Epithelial cell of proximal tubule (primary cell): Measurements from ENCODE around the gene ACAA2. TPM values are rescaled to one million over a fixed set of nuclear protein-coding genes. Genes with fewer than 3 reads are reported as not detected.
"Not testable (repeated sequence)": the region's sequence is repeated elsewhere in the genome, so short reads cannot be mapped to it uniquely, and the experiment has no call there.

Experiments
- DNase-seq: peaks from one replicate; pipeline ENCODE4 v3.0.0-alpha.2; 2011; ENCODE audit warnings: low read depth
- H3K4me3 ChIP-seq: 2 replicates; pipeline ENCODE4 v1.5.1; 2011; ENCODE audit warnings: low read depth, mild to moderate bottlenecking, low read length
- total RNA-seq: library from RNA; depleted of rRNA; stranded (reverse); fragments of >200 nt; gene quantifications from 2 replicates; pipeline ENCODE4 v1.2.3, GENCODE V29; 2015
- TF ChIP-seq, protein P1 (sequence below): conservative IDR thresholded peaks from 2 replicates; pipeline ENCODE4 v1.5.1; 2012; ENCODE audit warnings: low read depth, mild to moderate bottlenecking, low read length

The ACAA2 gene
- total RNA-seq, 1 donor from 2014 or later, result 92.3 TPM

DNA sequence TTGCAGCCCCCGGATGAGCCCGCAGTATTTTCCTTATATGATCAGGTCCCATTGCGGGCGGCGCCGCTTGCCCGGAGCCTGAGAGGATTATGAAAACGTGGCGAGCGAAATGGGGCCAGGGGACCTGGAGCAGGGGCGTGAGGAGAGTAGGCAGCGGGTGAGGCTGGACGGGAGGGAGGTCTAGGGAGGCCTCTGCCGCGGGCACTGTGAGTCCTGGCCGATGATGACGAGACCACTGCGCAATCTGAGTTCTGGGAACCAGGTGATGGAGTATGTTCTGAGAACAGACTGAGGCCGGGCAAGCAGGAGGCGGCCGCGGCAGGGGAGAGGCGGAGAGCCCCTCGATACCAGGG is 790 bp upstream of the ACAA2 start:
- TF ChIP-seq, protein P1, sequence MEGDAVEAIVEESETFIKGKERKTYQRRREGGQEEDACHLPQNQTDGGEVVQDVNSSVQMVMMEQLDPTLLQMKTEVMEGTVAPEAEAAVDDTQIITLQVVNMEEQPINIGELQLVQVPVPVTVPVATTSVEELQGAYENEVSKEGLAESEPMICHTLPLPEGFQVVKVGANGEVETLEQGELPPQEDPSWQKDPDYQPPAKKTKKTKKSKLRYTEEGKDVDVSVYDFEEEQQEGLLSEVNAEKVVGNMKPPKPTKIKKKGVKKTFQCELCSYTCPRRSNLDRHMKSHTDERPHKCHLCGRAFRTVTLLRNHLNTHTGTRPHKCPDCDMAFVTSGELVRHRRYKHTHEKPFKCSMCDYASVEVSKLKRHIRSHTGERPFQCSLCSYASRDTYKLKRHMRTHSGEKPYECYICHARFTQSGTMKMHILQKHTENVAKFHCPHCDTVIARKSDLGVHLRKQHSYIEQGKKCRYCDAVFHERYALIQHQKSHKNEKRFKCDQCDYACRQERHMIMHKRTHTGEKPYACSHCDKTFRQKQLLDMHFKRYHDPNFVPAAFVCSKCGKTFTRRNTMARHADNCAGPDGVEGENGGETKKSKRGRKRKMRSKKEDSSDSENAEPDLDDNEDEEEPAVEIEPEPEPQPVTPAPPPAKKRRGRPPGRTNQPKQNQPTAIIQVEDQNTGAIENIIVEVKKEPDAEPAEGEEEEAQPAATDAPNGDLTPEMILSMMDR, result no peak
- H3K4me3 ChIP-seq, result peak overlapping the region; percentile 65
- no peak for DNase-seq

DNA sequence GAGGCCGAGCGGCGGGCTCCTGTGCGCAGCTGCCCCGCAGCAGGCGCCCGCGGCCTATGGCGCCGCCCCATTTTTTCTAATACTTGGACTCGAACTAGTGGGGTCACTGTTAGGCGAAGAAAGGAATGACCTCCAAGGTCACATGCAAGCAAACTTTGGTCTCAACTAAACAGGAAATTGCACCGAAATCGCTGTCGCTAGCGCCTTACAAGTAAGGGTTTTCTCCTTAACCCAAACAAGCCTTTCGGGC is 339 bp downstream of the ACAA2 start:
- peak overlapping the region; percentile 65 for H3K4me3 ChIP-seq
- DNase-seq, result no peak
- TF ChIP-seq, protein P1, result no peak

DNA sequence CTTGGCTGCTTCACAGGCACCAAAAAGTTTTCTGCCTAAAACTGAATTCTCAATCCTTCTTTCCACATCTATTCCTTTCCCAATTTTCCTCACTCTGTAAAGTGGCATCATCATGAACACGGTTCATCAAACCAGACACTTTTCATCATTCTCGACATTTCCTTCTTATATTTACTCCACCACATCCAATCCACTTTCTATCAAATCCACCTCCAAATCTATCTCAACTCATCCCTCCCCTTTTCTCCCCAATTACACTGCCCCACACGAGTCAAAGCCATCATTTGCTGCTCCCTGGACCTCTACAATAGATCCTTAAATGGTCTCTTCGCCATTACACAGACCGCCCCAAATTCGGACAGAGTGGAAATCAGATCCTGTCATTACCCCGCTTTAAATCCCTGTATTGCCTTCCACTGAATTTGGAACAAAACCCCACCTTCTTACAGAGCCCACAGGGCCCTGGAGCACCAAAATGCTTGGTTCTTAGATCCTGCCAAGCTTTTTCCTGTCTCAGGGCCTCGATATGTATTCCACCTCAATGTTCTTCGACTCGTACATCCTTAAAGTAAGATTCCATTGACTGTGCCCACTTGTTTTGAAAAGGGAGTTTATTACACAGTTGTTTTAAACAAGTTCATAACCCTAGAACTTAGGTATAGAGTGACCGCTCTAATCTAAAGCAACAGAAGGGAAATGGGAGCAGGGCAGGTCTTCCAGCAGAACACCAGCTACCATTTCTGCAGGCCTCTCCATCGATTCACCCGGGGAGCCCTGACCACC is 856 bp downstream of the ACAA2 start:
- no peak for DNase-seq
- H3K4me3 ChIP-seq, result peak overlapping the region; percentile 65
- TF ChIP-seq, protein P1, result no peak

DNA sequence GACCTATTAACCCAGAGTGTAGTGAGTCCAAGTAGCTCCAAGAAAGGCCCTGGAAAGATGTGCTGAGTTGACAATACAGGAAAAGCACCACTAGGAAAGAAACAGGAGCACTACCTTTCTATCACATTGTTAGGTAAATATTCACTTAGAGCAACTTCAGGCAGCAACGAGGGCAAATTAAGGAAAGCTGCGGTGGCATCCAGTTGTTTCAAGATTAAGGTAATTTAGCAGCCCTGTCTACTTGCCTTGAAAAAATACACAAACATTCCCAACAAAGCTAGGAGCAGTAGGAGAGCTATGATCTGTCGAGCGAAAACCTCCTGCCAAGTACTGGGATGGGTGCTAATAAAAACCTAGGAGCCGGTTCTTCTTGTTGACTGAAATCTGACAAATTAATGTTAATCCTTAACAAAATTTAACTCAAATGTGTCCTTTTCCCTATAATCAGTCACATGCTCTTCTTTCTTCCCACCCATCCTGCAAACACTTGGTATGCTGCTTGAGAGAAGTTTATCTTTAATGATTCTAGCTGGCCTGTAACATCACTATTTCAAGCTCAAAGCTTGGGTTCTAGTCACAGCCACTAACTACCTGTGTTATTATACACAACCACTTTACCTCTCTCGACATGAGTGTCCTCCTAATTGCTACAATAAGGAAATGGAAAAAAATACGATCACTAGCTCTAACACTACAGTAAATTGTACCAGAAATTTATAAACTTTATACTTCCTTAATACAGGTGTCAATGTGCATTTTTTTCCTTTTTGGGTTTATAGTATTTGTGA is 2.0 kb downstream of the ACAA2 start:
- no peak for DNase-seq

DNA sequence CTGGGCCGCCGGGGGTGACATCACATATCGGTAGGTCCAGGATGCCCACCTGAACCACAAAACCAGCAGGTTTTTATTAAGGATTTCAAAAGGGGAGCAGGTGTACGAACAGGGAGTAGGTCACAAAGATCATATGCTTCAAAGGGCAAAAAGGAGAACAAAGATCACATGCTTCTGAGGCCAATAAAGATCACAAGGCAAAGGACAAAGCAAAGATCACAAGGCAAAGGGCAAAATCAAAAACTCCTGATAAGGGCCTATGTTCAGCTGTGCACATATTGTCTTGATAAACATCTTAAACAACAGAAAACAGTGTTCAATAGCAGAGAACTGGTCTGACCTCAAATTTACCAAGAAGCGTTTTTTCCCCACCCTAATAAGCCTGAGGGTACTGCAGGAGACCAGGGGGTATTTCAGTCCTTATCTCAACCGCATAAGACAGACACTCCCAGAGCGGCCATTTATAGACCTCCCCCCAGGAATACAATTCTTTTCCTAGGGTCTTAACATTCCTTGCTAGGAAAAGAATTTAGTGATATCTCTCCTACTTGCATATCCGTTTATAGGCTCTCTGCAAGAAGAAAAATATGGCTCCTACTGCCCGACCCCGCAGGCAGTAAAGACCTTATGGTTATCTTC is 4.7 kb downstream of the ACAA2 start:
- DNase-seq, H3K4me3 ChIP-seq: not testable (repeated sequence)

More for the DNA sequence above, 2.0 kb downstream of the ACAA2 start:
- peak overlapping the region; percentile 29 for H3K4me3 ChIP-seq
- TF ChIP-seq, protein P1, result no peak

DNA sequence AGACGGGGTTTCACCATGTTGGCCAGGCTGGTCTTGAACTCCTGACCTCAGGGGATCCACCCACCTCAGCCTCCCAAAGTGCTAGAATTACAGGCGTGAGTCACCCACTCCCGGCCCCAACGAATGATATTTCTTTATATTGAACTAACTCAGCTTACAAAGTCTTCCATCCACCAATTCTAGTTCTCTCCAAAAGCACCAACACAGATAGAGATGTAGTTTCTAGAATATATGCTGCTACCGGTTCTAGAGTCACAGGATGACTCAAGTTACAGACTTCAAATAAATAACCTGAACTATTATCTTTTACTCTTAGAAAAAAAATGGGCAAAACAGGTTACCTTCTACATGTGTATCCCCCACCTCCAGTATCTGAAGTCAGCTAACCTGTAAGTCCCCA is 9.2 kb downstream of the ACAA2 start:
- no peak for DNase-seq
- H3K4me3 ChIP-seq, result no peak overlapping the region
- TF ChIP-seq, protein P1, result no peak

DNA sequence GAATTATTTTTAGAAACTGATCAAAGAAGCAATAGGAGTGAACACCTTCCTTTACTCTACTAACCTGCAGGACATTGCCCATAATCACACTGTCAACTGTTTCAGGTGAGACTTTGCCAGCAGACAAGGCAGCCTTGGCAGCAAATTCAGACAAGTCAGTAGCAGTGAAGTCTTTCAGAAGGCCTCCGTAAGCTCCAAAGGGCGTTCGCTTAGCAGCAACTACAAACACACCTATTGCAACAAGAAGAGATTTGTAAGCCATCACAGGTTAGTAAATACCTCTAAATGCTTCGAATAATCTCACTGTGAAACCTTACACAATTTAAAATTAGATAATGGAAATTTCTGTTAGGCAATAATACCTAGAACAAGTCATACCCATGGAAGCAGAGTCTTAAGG is 10.7 kb downstream of the ACAA2 start:
- no peak overlapping the region for H3K4me3 ChIP-seq
- DNase-seq, result no peak
- TF ChIP-seq, protein P1, result no peak

DNA sequence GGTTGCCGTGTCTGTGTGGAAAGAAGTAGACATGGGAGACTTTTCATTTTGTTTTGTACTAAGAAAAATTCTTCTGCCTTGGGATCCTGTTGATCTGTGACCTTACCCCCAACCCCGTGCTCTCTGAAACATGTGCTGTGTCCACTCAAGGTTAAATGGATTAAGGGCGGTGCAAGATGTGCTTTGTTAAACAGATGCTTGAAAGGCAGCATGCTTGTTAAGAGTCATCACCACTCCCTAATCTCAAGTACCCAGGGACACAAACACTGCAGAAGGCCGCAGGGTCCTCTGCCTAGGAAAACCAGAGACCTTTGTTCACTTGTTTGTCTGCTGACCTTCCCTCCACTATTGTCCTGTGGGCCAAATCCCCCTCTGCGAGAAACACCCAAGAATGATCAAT is 12.8 kb downstream of the ACAA2 start:
- not testable (repeated sequence) for H3K4me3 ChIP-seq, DNase-seq

DNA sequence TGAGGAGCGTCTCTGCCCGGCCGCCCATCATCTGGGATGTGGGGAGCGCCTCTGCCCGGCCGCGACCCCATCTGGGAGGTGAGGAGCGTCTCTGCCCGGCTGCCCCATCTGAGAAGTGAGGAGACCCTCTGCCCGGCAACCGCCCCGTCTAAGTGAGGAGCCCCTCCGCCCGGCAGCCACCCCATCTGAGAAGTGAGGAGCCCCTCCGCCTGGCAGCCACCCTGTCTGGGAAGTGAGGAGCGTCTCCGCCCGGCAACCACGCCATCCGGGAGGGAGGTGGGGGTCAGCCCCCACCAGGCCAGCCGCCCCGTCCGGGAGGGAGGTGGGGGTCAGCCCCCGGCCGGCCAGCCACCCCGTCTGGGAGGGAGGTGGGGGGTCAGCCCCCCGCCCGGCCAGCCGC is 13.5 kb downstream of the ACAA2 start:
- not testable (repeated sequence) for DNase-seq, H3K4me3 ChIP-seq
